NT2/D1 (cell line): ENCODE measurements around the gene CARMIL1.

ENCODE experiments used
- SUZ12 ChIP-seq: IDR thresholded peaks from 2 replicates; pipeline ENCODE4 v1.6.1; 2011; ENCODE audit not compliant: insufficient read length, insufficient read depth; ENCODE audit errors: extremely low read depth
- YY1 ChIP-seq: IDR thresholded peaks from 2 replicates; pipeline ENCODE4 v1.6.1; 2011; ENCODE audit not compliant: insufficient read length, insufficient read depth

DNA sequence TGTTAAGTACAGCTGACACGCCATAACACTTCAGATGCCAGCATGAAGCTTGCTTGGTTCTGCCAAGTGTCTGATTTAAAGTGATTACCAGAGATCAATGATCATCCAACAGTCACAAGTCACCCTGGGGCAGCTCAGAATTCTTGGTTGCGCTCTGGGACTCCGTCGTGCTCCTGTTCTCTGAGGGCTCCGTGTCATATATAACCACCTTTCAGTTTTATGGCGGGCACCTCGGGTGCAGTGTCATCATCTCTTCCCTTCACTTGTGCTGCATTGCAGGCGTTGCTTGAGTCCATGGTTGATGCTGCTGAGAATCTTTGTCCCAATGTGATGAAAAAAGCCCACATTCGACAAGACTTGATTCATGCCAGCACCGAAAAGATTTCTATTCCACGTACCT is 271.5 kb downstream of the CARMIL1 start:
- no peak for TF ChIP-seq YY1
- TF ChIP-seq SUZ12 = no peak
